Measurements from ENCODE around the gene ZNF248. TPM values are rescaled to one million over a fixed set of nuclear protein-coding genes. Genes with fewer than 3 reads are reported as not detected.

ZNF248 gene
- total RNA-seq, 1 experiment from 2014 or later = 10.8 TPM

- CTCF ChIA-PET = no interaction called here
- no TSS peak for BruUV-seq (replicated peaks)
- H3K27ac Mint-ChIP-seq (ENCODE audit: unreplicated experiment) = no peak overlapping the region
- no peak overlapping the region for H3K4me3 Mint-ChIP-seq (ENCODE audit: low read depth, unreplicated experiment)
- H3K4me1 Mint-ChIP-seq (ENCODE audit: low read depth, unreplicated experiment) = no peaks in the 10 kb centered on the region
- H3K36me3 Mint-ChIP-seq (ENCODE audit: insufficient read depth, unreplicated experiment) = peaks cover 9% of the 10 kb centered on the region
- DNase-seq = no peak
- H3K9me3 Mint-ChIP-seq (ENCODE audit: low read depth, unreplicated experiment) = peaks cover 10% of the 10 kb centered on the region
- intact Hi-C loops (cut with micrococcal nuclease; ENCODE audit: unreplicated experiment) = no loop called here
- H3K27me3 Mint-ChIP-seq (ENCODE audit: unreplicated experiment) = no peaks in the 10 kb centered on the region
- TF ChIP-seq CTCF (IDR thresholded peaks at IDR 0.05; ENCODE audit: unreplicated experiment) = no peak
Measured at GRCh38 chr10:37844644-37845043, 12.8 kb downstream of the ZNF248 start.

GRCh38 chr10:37839243-37839642 lies 18.2 kb downstream of the ZNF248 start:
- Mint-ChIP-seq H3K9me3 (ENCODE audit: low read depth, unreplicated experiment) (peaks cover 32% of the 10 kb centered on the region), H3K27me3 (ENCODE audit: unreplicated experiment) (no peaks in the 10 kb centered on the region), H3K36me3 (ENCODE audit: insufficient read depth, unreplicated experiment) (no peaks in the 10 kb centered on the region), H3K4me3 (ENCODE audit: low read depth, unreplicated experiment) (no peak overlapping the region), H3K27ac (ENCODE audit: unreplicated experiment) (no peak overlapping the region), H3K4me1 (ENCODE audit: low read depth, unreplicated experiment) (no peaks in the 10 kb centered on the region)
- no TSS peak for BruUV-seq (replicated peaks)
- CTCF ChIA-PET = no interaction called here
- DNase-seq = no peak
- intact Hi-C loops (cut with micrococcal nuclease; ENCODE audit: unreplicated experiment) = no loop called here
- TF ChIP-seq CTCF (IDR thresholded peaks at IDR 0.05; ENCODE audit: unreplicated experiment) = no peak

- H3K27ac Mint-ChIP-seq (ENCODE audit: unreplicated experiment) = no peak overlapping the region
- TF ChIP-seq CTCF (IDR thresholded peaks at IDR 0.05; ENCODE audit: unreplicated experiment) = no peak
- no peaks in the 10 kb centered on the region for H3K27me3 Mint-ChIP-seq (ENCODE audit: unreplicated experiment)
- no TSS peak for BruUV-seq (replicated peaks)
- CTCF ChIA-PET = no interaction called here
- peaks cover 37% of the 10 kb centered on the region for H3K9me3 Mint-ChIP-seq (ENCODE audit: low read depth, unreplicated experiment)
- intact Hi-C loops (cut with micrococcal nuclease; ENCODE audit: unreplicated experiment) = no loop called here
- peaks cover 9% of the 10 kb centered on the region for H3K36me3 Mint-ChIP-seq (ENCODE audit: insufficient read depth, unreplicated experiment)
- no peaks in the 10 kb centered on the region for H3K4me1 Mint-ChIP-seq (ENCODE audit: low read depth, unreplicated experiment)
- H3K4me3 Mint-ChIP-seq (ENCODE audit: low read depth, unreplicated experiment) = no peak overlapping the region
- no peak for DNase-seq
Measured at GRCh38 chr10:37831495-37832333, 25.7 kb downstream of the ZNF248 start.

GRCh38 chr10:37826806-37827205 lies 30.6 kb downstream of the ZNF248 start:
- DNase-seq = no peak
- H3K4me3 Mint-ChIP-seq (ENCODE audit: low read depth, unreplicated experiment) = no peak overlapping the region
- no peak overlapping the region for H3K27ac Mint-ChIP-seq (ENCODE audit: unreplicated experiment)
- H3K27me3 Mint-ChIP-seq (ENCODE audit: unreplicated experiment) = no peaks in the 10 kb centered on the region
- CTCF ChIA-PET = no interaction called here
- peaks cover 14% of the 10 kb centered on the region for H3K9me3 Mint-ChIP-seq (ENCODE audit: low read depth, unreplicated experiment)
- TF ChIP-seq CTCF (IDR thresholded peaks at IDR 0.05; ENCODE audit: unreplicated experiment) = no peak
- no peaks in the 10 kb centered on the region for H3K4me1 Mint-ChIP-seq (ENCODE audit: low read depth, unreplicated experiment)
- intact Hi-C loops (cut with micrococcal nuclease; ENCODE audit: unreplicated experiment) = no loop called here
- BruUV-seq (replicated peaks) = no TSS peak
- H3K36me3 Mint-ChIP-seq (ENCODE audit: insufficient read depth, unreplicated experiment) = no peaks in the 10 kb centered on the region
